Type B pancreatic cell (in vitro differentiated cells): ENCODE measurements around the gene GPA33. TPM values are rescaled to one million over a fixed set of nuclear protein-coding genes. Genes with fewer than 3 reads are reported as not detected.

ENCODE experiments used
- DNase-seq: peaks from one replicate; pipeline ENCODE4 v3.0.0; 2021; ENCODE audit warnings: mixed read lengths; ENCODE audit not compliant: unreplicated experiment; ENCODE audit errors: extremely low spot score
- H3K27ac Mint-ChIP-seq: 2 replicates; pipeline ENCODE4 v1.8.0; 2021; ENCODE audit warnings: mild to moderate bottlenecking, mixed read lengths
- H3K27me3 Mint-ChIP-seq: 2 replicates; pipeline ENCODE4 v1.8.0; 2021; ENCODE audit warnings: mixed read lengths
- H3K36me3 Mint-ChIP-seq: 2 replicates; pipeline ENCODE4 v1.8.0; 2021; ENCODE audit warnings: mixed read lengths
- H3K4me1 Mint-ChIP-seq: one replicate; pipeline ENCODE4 v1.8.0; 2021; ENCODE audit warnings: mixed read lengths; ENCODE audit not compliant: unreplicated experiment
- H3K4me3 Mint-ChIP-seq: 2 replicates; pipeline ENCODE4 v1.8.0; 2021; ENCODE audit warnings: mild to moderate bottlenecking, mixed read lengths
- H3K9me3 Mint-ChIP-seq: 2 replicates; pipeline ENCODE4 v1.8.0; 2021; ENCODE audit warnings: mixed read lengths
- CTCF ChIP-seq: fragments of 200-600 bp; sonication (generic); conservative IDR thresholded peaks from 2 replicates; pipeline ENCODE4 v1.5.0; 2021; ENCODE audit warnings: antibody characterized with exemption, mild to moderate bottlenecking
- total RNA-seq: library from RNA; stranded (reverse); gene quantifications from 2 replicates; pipeline ENCODE4 v1.2.1, GENCODE V29; 2021; ENCODE audit warnings: low replicate concordance

Gene GPA33
- total RNA-seq, 1 donor from 2014 or later, result 0.68 TPM

GRCh38 chr1:167116174-167116573, 26.0 kb upstream of the GPA33 start:
- no peak for TF ChIP-seq CTCF
- peaks cover 23% of the 10 kb centered on the region for H3K27me3 Mint-ChIP-seq
- peaks cover 11% of the 10 kb centered on the region for H3K4me1 Mint-ChIP-seq
- no peaks in the 10 kb centered on the region for H3K9me3 Mint-ChIP-seq
- H3K27ac Mint-ChIP-seq, result no peak overlapping the region
- no peaks in the 10 kb centered on the region for H3K36me3 Mint-ChIP-seq
- no peak for DNase-seq
- no peak overlapping the region for H3K4me3 Mint-ChIP-seq

GRCh38 chr1:167115655-167116054, 25.5 kb upstream of the GPA33 start:
- Mint-ChIP-seq H3K36me3 (no peaks in the 10 kb centered on the region), H3K9me3 (no peaks in the 10 kb centered on the region), H3K27me3 (peaks cover 24% of the 10 kb centered on the region), H3K4me1 (peaks cover 11% of the 10 kb centered on the region), H3K27ac (no peak overlapping the region), H3K4me3 (no peak overlapping the region)
- no peak for TF ChIP-seq CTCF
- DNase-seq, result no peak

GRCh38 chr1:167114725-167115124, 24.5 kb upstream of the GPA33 start:
- Mint-ChIP-seq H3K27ac (no peak overlapping the region), H3K4me3 (no peak overlapping the region), H3K36me3 (no peaks in the 10 kb centered on the region), H3K27me3 (peaks cover 25% of the 10 kb centered on the region), H3K4me1 (peaks cover 8% of the 10 kb centered on the region), H3K9me3 (peaks cover 5% of the 10 kb centered on the region)
- no peak for DNase-seq
- TF ChIP-seq CTCF, result no peak

GRCh38 chr1:167111868-167112709, 21.9 kb upstream of the GPA33 start:
- no peak for DNase-seq
- TF ChIP-seq CTCF, result no peak
- Mint-ChIP-seq H3K36me3 (no peaks in the 10 kb centered on the region), H3K4me1 (peaks cover 10% of the 10 kb centered on the region), H3K27me3 (peaks cover 20% of the 10 kb centered on the region), H3K9me3 (peaks cover 5% of the 10 kb centered on the region), H3K27ac (no peak overlapping the region), H3K4me3 (no peak overlapping the region)

- Mint-ChIP-seq H3K27me3 (peaks cover 20% of the 10 kb centered on the region), H3K4me3 (no peak overlapping the region), H3K4me1 (peaks cover 15% of the 10 kb centered on the region), H3K9me3 (peaks cover 5% of the 10 kb centered on the region), H3K27ac (no peak overlapping the region), H3K36me3 (no peaks in the 10 kb centered on the region)
- TF ChIP-seq CTCF, result no peak
- DNase-seq, result no peak
Observed at GRCh38 chr1:167110586-167110985, 20.4 kb upstream of the GPA33 start.
